Midbrain (tissue), 1 donor: ENCODE data around the gene TANC1.

Source experiments
- DNase-seq: peaks from one replicate; lab custom pipeline; 2025; lab: John Stamatoyannopoulos, UW

TANC1 gene

GRCh38 chr2:159267921-159268320, 299.5 kb downstream of the TANC1 start:
- no peak for DNase-seq

DNA sequence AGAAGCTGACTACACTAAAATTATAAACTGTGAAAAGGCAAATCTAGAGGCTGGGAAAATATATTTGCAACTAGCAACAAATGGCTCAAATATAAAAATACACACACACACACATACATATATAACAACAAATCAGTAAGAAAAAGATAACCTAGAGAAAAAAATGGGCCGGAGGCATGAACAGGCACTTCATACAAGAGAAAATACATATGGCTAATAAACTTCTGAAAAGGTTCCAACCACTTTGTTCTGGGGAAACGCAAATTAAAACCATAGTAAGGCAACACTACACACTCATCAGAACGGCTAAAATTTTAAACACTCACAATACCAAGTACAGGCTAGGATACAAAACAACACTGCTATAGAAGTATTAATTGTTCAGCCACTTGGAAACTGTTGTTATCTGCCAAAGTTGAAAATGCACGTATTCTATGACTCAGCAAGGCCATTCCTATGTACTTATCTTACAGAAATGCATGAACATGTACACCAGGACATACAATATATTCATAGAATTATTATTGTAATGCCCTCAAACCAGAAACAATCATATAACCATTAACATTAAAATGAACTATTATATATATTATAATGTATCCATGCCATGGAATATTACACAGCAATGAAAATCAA, 302.4 kb downstream of the TANC1 start:
- no peak for DNase-seq

DNA sequence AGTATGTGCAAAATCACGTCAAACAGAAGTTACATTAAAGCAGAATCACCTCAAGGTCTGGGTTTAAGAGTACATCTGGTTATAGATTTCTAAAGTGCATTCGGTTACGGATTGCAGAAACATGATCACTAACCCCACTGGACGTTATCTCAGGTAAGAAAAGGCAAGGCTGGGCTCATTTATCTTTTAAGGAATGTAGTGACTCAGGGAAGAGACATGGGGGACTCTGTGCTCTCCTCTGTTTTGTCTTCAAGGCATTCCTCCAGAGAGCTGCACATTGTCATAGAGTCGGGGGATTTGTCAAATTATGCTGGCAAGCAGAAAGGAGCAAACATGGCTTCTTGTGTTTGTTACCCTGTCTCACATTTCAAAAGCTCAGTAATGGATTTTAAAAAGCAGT, 303.7 kb downstream of the TANC1 start:
- no peak for DNase-seq

DNA sequence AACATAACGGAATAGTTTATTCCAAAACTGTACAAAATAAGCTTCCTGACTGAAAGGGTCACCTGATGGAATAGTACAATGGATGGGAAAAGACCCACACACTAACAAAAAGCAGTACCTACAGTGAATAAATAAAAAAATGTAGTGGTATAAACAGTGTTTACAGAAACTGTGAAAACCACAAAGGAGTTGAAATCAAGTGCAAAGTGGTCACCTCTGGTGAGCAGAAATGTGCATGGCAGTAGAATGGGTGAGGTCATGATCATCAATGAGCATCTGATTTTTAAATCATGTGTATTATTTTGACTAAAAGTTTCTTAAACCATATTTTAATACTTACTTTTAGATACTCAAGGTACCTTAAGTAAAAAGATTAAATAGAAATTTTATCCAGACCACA, 306.7 kb downstream of the TANC1 start:
- no peak for DNase-seq

GRCh38 chr2:159279700-159280099, 311.3 kb downstream of the TANC1 start:
- DNase-seq: no peak

GRCh38 chr2:159281002-159281401, 312.6 kb downstream of the TANC1 start:
- no peak for DNase-seq
